Measurements from ENCODE around the gene PPID.

Gene PPID

GRCh38 chr4:158682066-158682465 lies 41.1 kb downstream of the PPID start:
- TF ChIP-seq CTCF (conservative IDR thresholded peaks at IDR 0.05; ENCODE audit: control insufficient read depth, insufficient read depth, low read depth, low read length) = no peak
- no peak overlapping the region for H3K4me3 ChIP-seq (ENCODE audit: control insufficient read depth, low read depth, low read length)
- DNase-seq (ENCODE audit: low read depth) = no peak

GRCh38 chr4:158681629-158682028 lies 41.6 kb downstream of the PPID start:
- DNase-seq (ENCODE audit: low read depth) = no peak
- H3K4me3 ChIP-seq (ENCODE audit: control insufficient read depth, low read depth, low read length) = no peak overlapping the region
- no peak for TF ChIP-seq CTCF (conservative IDR thresholded peaks at IDR 0.05; ENCODE audit: control insufficient read depth, insufficient read depth, low read depth, low read length)

GRCh38 chr4:158678767-158679166 lies 44.4 kb downstream of the PPID start:
- H3K4me3 ChIP-seq (ENCODE audit: control insufficient read depth, low read depth, low read length) = no peak overlapping the region
- TF ChIP-seq CTCF (conservative IDR thresholded peaks at IDR 0.05; ENCODE audit: control insufficient read depth, insufficient read depth, low read depth, low read length) = no peak
- DNase-seq (ENCODE audit: low read depth) = no peak

- DNase-seq (ENCODE audit: low read depth) = peak; percentile 36
- H3K4me3 ChIP-seq (ENCODE audit: control insufficient read depth, low read depth, low read length) = no peak overlapping the region
- no peak for TF ChIP-seq CTCF (conservative IDR thresholded peaks at IDR 0.05; ENCODE audit: control insufficient read depth, insufficient read depth, low read depth, low read length)
These were observed 47.1 kb downstream of the PPID start for GRCh38 chr4:158676076-158676475.

- TF ChIP-seq CTCF (conservative IDR thresholded peaks at IDR 0.05; ENCODE audit: control insufficient read depth, insufficient read depth, low read depth, low read length) = no peak
- DNase-seq (ENCODE audit: low read depth) = no peak
- no peak overlapping the region for H3K4me3 ChIP-seq (ENCODE audit: control insufficient read depth, low read depth, low read length)
These were observed 49.6 kb downstream of the PPID start for GRCh38 chr4:158673633-158674032.

GRCh38 chr4:158671915-158672806 lies 51.0 kb downstream of the PPID start, which contains the start of gene ETFDH:
Gene ETFDH (plus strand): TSS chr4:158672296. CDS start chr4:158672457, 161 bp downstream.
- TF ChIP-seq CTCF (conservative IDR thresholded peaks at IDR 0.05; ENCODE audit: control insufficient read depth, insufficient read depth, low read depth, low read length) = peak; percentile 39
- peak; percentile 99 for DNase-seq (ENCODE audit: low read depth)
- H3K4me3 ChIP-seq (ENCODE audit: control insufficient read depth, low read depth, low read length) = peak within 1 kb of the TSS; percentile 91
